HepG2 (cell line): Measurements from ENCODE around the gene OR3A3. TPM values are rescaled to one million over a fixed set of nuclear protein-coding genes. Genes with fewer than 3 reads are reported as not detected.

ENCODE experiments used
- ATAC-seq: fragments of 200-7000 bp; cut with Tn5 transposase; 3 replicates; pipeline ENCODE4 v1.9.1; 2020; ENCODE audit warnings: mild to moderate bottlenecking, moderate library complexity
- BruUV-seq: library from RNA; stranded (reverse); fragments of 400-500 nt; replicated peaks from 2 replicates; lab custom pipeline; 2021; lab: Mats Ljungman, UMichigan
- CTCF ChIA-PET: fragments of 300-600 bp; formaldehyde crosslinking; extraction: SDS; loops from one replicate; lab custom pipeline; 2021; ENCODE audit warnings: low total read pairs, inconsistent platforms, low intra/inter-chr PET ratio; lab: Yijun Ruan, JAX
- POLR2A ChIA-PET: fragments of 350-600 bp; sonication (Branson Sonifier 250); formaldehyde crosslinking; loops from one replicate; lab custom pipeline; 2020; ENCODE audit warnings: antibody characterized with exemption, inconsistent platforms; lab: Yijun Ruan, JAX
- DNase-seq: peaks from one replicate; pipeline ENCODE4 v3.0.0-alpha.2; 2015; ENCODE audit warnings: low spot score
- FAIRE-seq: peaks from 3 replicates; lab custom pipeline; 2011; peaks lifted over from hg19 to GRCh38; lab: Jason Lieb, UNC
- H2AFZ ChIP-seq: one replicate; pipeline ENCODE4 v1.6.1; 2011; ENCODE audit warnings: low read length, inconsistent platforms
- H3K27ac ChIP-seq: fragments of 300-600 bp; 3 replicates; pipeline ENCODE4 v1.8.0; 2011; ENCODE audit warnings: mixed run types, mild to moderate bottlenecking, mixed read lengths, low read length, inconsistent platforms; ENCODE audit not compliant: insufficient read depth; ENCODE audit errors: extremely low read length
- H3K27me3 ChIP-seq, 2 experiments: fragments of 200-600 bp in 1 of 2; 2 replicates in 1 of 2; 3 replicates in 1 of 2; pipeline versions ENCODE4 v1.6.0 to v1.8.0; 2011; ENCODE audit warnings: low read length in 2 of 2, mild to moderate bottlenecking in 2 of 2, moderate library complexity in 2 of 2, inconsistent platforms in 1 of 2; ENCODE audit not compliant: insufficient read depth in 2 of 2, control insufficient read depth in 1 of 2
- H3K36me3 ChIP-seq, 2 experiments: fragments of 200-600 bp in 1 of 2; replicated peaks in 1 of 2; 2 replicates in 1 of 2; 3 replicates in 1 of 2; pipeline versions ENCODE4 v1.5.1 to v1.8.0; 2011; ENCODE audit warnings: low read length in 2 of 2, inconsistent platforms in 1 of 2; ENCODE audit not compliant: insufficient read depth in 2 of 2, control insufficient read depth in 1 of 2
- H3K4me1 ChIP-seq: 2 replicates; pipeline ENCODE4 v1.5.1; 2012; ENCODE audit warnings: low read length, inconsistent platforms; ENCODE audit not compliant: insufficient read depth
- H3K4me2 ChIP-seq: 2 replicates; pipeline ENCODE4 v1.6.0; 2011; ENCODE audit warnings: low read depth, low read length, inconsistent platforms
- H3K4me3 ChIP-seq, 3 experiments: fragments of 200-600 bp in 1 of 3; sonication (generic), shearing (Covaris generic) in 1 of 3; replicated peaks in 1 of 3; 2 replicates each; pipeline ENCODE4 v1.5.1; 2011 to 2016; ENCODE audit warnings: low read length in 3 of 3, inconsistent platforms in 2 of 3, low read depth in 2 of 3, mild to moderate bottlenecking in 2 of 3, control low read depth in 1 of 3, mixed read lengths in 1 of 3; ENCODE audit not compliant: insufficient read depth in 1 of 3
- H3K79me2 ChIP-seq: one replicate; pipeline ENCODE4 v1.6.1; 2011; ENCODE audit warnings: low read length, inconsistent platforms; ENCODE audit not compliant: insufficient read depth
- H3K9ac ChIP-seq: 2 replicates; pipeline ENCODE4 v1.6.0; 2011; ENCODE audit warnings: mild to moderate bottlenecking, low read depth, low read length, inconsistent platforms; ENCODE audit not compliant: insufficient read depth
- H3K9me3 ChIP-seq: 2 replicates; pipeline ENCODE4 v1.5.1; 2012; ENCODE audit warnings: mild to moderate bottlenecking, low read length
- H4K20me1 ChIP-seq: 2 replicates; pipeline ENCODE4 v1.6.0; 2011; ENCODE audit warnings: inconsistent platforms, mild to moderate bottlenecking, low read length, moderate library complexity; ENCODE audit not compliant: insufficient read depth
- ETV5 ChIP-seq: IDR thresholded peaks from 2 replicates; pipeline ENCODE4 v1.6.1; 2018; ENCODE audit warnings: missing biosample characterization, missing genetic modification reagents, inconsistent platforms, borderline replicate concordance
- HCFC1 ChIP-seq: fragments of 150-350 bp; IDR thresholded peaks from 2 replicates; pipeline ENCODE4 v1.6.1; 2014; ENCODE audit warnings: low read depth, low read length
- HHEX ChIP-seq: IDR thresholded peaks from 2 replicates; pipeline ENCODE4 v1.6.1; 2016; ENCODE audit warnings: control low read depth
- HMGA1 ChIP-seq: sonication (generic); formaldehyde crosslinking; conservative IDR thresholded peaks from 2 replicates; pipeline ENCODE4 v1.4.0; 2020; ENCODE audit warnings: missing genetic modification reagents
- IRF2 ChIP-seq: IDR thresholded peaks from 2 replicates; pipeline ENCODE4 v1.6.1; 2018; ENCODE audit warnings: missing genetic modification reagents, missing compliant biosample characterization
- KIAA2018 ChIP-seq: sonication (generic); formaldehyde crosslinking; IDR thresholded peaks from 2 replicates; pipeline ENCODE4 v1.5.0; 2020; ENCODE audit warnings: mild to moderate bottlenecking, missing genetic modification reagents, borderline replicate concordance
- NR0B2 ChIP-seq: sonication (generic); formaldehyde crosslinking; IDR thresholded peaks from 2 replicates; pipeline ENCODE4 v1.4.0; 2020; ENCODE audit warnings: mild to moderate bottlenecking, missing genetic modification reagents
- RBM39 ChIP-seq: fragments of 200-400 bp; formaldehyde crosslinking; IDR thresholded peaks from one replicate; pipeline ENCODE4 v1.6.1; 2018; ENCODE audit warnings: antibody characterized with exemption, mild to moderate bottlenecking, low read depth, low read length; ENCODE audit not compliant: poor library complexity, severe bottlenecking
- TFDP1 ChIP-seq: IDR thresholded peaks from 2 replicates; pipeline ENCODE4 v1.6.1; 2016; ENCODE audit warnings: missing compliant biosample characterization, missing genetic modification reagents, borderline replicate concordance
- ZBTB34 ChIP-seq: sonication (generic); formaldehyde crosslinking; IDR thresholded peaks from 2 replicates; pipeline ENCODE4 v1.8.0; 2022; ENCODE audit warnings: mild to moderate bottlenecking, missing genetic modification reagents
- ZNF468 ChIP-seq: sonication (generic); formaldehyde crosslinking; IDR thresholded peaks from 2 replicates; pipeline ENCODE4 v1.8.0; 2022; ENCODE audit warnings: mild to moderate bottlenecking, moderate library complexity, missing genetic modification reagents
- WGBS: methylation state at CpG from one replicate; pipeline ENCODE4 v1.1.6; 2017; ENCODE audit warnings: low lambda C conversion rate; 5-methylcytosine and 5-hydroxymethylcytosine counted together
- in situ Hi-C: cut with HindIII; loops from 2 replicates; pipeline ENCODE4 v1.10.0; 2017; ENCODE audit warnings: low pct_unique_long_range_greater_than_20kb; ENCODE audit not compliant: extremely low pct_ligation_motif_present
- intact Hi-C: fragments of 100-400 bp; cut with micrococcal nuclease; formaldehyde crosslinking; loops from one replicate; pipeline ENCODE4 v1.10.0; 2022; ENCODE audit not compliant: unreplicated experiment
- polyA plus RNA-seq, 8 experiments: library from polyadenylated mRNA; depleted of rRNA in 3 of 8; stranded (reverse) in 7 of 8; unstranded in 1 of 8; fragments of >200 nt; fragmentation: Illumina TruSeq in 4 of 8; extraction: Trizol in 4 of 8; gene quantifications; 2 replicates each; pipeline versions ENCODE4 v1.2.1 to v1.2.3, GENCODE V29; 2011 to 2016; ENCODE audit warnings: low read depth in 4 of 8, missing spikeins in 1 of 8, mixed read lengths in 1 of 8; ENCODE audit not compliant: insufficient read depth in 1 of 8
- total RNA-seq, 5 experiments: library from RNA; depleted of rRNA; stranded (reverse); fragments of >200 nt; fragmentation: Illumina TruSeq; extraction: Trizol; gene quantifications; 2 replicates each; pipeline ENCODE4 v1.2.3, GENCODE V29; 2016; ENCODE audit warnings: low read depth in 1 of 5

Gene OR3A3
- total and polyA plus RNA-seq, 2 of the 13 experiments (the other 11 are each of a cell fraction or from before 2014, with no cell fraction given), result not detected

- no peak for TF ChIP-seq ETV5 (CRISPR knock-in tag)
- TF ChIP-seq, all 625 proteins: peak for 0
These were observed 22.6 kb downstream of the OR3A3 start, which contains the start of gene OR1E2 (continued) for GRCh38 chr17:3433741-3434140.

GRCh38 chr17:3438368-3438767 lies 27.2 kb downstream of the OR3A3 start:
- TF ChIP-seq NR0B2 (CRISPR knock-in tag), result no peak
- TF ChIP-seq HHEX (CRISPR knock-in tag), result no peak
- no peak for TF ChIP-seq IRF2 (CRISPR knock-in tag)
- TF ChIP-seq RBM39, result no peak
- TF ChIP-seq KIAA2018, result no peak
- TF ChIP-seq TFDP1 (CRISPR knock-in tag), result no peak
- no peak for TF ChIP-seq ZNF468 (CRISPR knock-in tag)
- TF ChIP-seq HCFC1, result no peak
- TF ChIP-seq HMGA1 (CRISPR knock-in tag), result no peak
- no peak for TF ChIP-seq ZBTB34 (CRISPR knock-in tag)
- ChIA-PET POLR2A (no interaction called here), CTCF (no interaction called here)
- no peaks in the 10 kb centered on the region for H3K27me3 ChIP-seq
- no peaks in the 10 kb centered on the region; the same call in 1 of the 2 replicates for H4K20me1 ChIP-seq
- H3K4me3 ChIP-seq, result no peak overlapping the region
- H3K36me3 ChIP-seq, result no peaks in the 10 kb centered on the region
- no peaks in the 10 kb centered on the region for H3K4me1 ChIP-seq
- 0% methylated on average over 1 of the region's 1 CpG for WGBS
- intact Hi-C loops, result no loop called here
- H3K4me2 ChIP-seq, result no peak overlapping the region
- H3K9ac ChIP-seq, result no peak overlapping the region
- H3K79me2 ChIP-seq, result no peaks in the 10 kb centered on the region
- no peak overlapping the region for H2AFZ ChIP-seq
- in situ Hi-C loops, result no loop called here
- no TSS peak for BruUV-seq
- DNase-seq (no peak), ATAC-seq (no peak), FAIRE-seq (no peak)
- H3K9me3 ChIP-seq, result no peaks in the 10 kb centered on the region
- H3K27ac ChIP-seq, result no peak overlapping the region
